GM19395 (cell line): ENCODE data around the gene GSDMA.
"Not testable (repeated sequence)": the region's sequence is repeated elsewhere in the genome, so short reads cannot be mapped to it uniquely, and the experiment has no call there.

Experiments
- ATAC-seq: cut with Tn5 transposase; IDR thresholded peaks from one replicate; pipeline ENCODE4 v1.9.1; 2021; ENCODE audit warnings: mild to moderate bottlenecking, moderate library complexity; ENCODE audit not compliant: unreplicated experiment

The GSDMA gene

GRCh38 chr17:39996162-39996561 lies 33.4 kb downstream of the GSDMA start:
- ATAC-seq, result no peak

- no peak for ATAC-seq
Observed at GRCh38 chr17:39996800-39997199, 34.0 kb downstream of the GSDMA start.

DNA sequence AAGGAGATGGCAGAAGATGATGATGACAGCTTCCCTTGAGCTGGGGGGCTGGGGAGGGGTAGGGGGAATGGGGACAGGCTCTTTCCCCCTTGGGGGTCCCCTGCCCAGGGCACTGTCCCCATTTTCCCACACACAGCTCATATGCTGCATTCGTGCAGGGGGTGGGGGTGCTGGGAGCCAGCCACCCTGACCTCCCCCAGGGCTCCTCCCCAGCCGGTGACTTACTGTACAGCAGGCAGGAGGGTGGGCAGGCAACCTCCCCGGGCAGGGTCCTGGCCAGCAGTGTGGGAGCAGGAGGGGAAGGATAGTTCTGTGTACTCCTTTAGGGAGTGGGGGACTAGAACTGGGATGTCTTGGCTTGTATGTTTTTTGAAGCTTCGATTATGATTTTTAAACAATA lies 34.7 kb downstream of the GSDMA start:
- ATAC-seq, result no peak

DNA sequence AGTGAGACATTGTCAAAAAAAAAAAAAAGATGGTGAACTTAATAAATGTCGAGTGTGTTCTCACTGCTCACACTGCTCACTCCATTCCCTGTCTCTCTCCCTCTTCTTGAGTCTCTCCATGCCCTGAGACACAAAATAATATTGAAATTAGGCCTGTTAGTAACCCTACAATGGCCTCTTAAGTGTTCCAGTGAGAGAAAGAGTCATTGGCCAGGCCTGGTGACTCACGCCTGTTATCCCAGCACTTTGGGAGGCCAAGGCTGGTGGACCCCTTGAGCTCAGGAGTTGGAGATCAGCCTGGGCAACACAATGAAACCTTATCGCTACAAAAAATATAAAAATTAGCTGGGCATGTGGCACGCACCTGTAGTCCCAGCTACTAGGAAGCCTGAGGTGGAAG lies 36.3 kb downstream of the GSDMA start:
- ATAC-seq, result no peak

- no peak for ATAC-seq
Observed at GRCh38 chr17:40000161-40000560, 37.4 kb downstream of the GSDMA start.

DNA sequence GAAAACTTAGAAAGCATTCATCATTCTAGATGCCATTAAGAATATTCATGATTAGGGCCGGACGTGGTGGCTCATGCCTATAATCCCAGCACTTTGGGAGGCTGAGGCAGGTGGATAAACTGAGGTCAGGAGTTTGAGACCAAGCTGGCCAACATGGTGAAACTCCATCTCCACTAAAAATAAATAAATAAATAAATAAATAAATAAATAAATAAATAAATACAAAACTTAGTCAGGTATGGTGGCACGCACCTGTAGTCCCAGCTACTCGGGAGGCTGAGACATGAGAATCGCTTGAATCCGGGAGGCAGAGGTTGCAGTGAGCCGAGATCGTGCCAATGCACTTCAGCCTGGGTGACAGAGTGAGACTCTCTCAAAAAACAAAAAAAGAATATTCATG lies 38.5 kb downstream of the GSDMA start:
- not testable (repeated sequence) for ATAC-seq

GRCh38 chr17:40004072-40004471 lies 41.3 kb downstream of the GSDMA start:
- ATAC-seq, result no peak

DNA sequence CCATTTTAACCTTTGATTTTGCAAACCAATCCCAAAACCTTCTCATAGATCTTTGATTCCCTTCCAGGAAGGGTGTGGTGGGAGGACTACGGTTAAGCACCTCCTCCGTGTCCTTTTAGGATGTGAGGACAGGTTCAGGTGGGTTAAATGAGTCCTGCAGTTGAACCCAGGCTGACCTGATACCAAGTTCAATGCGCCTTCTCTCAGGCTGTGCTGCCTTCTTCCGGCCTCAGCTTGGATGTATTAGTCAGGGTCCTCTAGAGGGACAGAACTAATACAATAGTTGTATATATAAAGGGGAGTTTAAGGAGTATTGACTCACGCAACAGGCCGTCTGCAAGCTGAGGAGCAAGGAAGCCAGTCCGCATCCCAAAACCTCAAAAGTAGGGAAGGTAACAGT lies 41.9 kb downstream of the GSDMA start:
- no peak for ATAC-seq

DNA sequence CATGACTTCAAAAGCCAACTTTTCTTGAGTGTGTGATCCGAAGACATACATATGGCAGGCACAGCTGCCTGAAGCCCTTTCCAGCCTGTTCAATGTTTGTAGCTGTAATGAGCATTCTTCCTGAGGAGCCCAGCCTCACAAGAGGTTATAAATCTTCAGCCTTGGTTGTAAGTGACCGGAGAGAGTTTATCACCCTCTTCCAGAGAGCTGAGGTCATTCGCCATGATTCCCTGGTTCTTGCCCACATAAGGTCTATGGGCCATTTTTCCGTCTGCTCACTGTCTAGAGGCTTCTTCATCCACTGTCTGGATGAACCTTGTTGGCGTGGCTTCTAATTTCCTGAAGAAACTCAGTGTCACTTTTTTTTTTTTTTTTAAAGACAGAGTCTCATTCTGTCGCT lies 42.7 kb downstream of the GSDMA start:
- ATAC-seq, result no peak

DNA sequence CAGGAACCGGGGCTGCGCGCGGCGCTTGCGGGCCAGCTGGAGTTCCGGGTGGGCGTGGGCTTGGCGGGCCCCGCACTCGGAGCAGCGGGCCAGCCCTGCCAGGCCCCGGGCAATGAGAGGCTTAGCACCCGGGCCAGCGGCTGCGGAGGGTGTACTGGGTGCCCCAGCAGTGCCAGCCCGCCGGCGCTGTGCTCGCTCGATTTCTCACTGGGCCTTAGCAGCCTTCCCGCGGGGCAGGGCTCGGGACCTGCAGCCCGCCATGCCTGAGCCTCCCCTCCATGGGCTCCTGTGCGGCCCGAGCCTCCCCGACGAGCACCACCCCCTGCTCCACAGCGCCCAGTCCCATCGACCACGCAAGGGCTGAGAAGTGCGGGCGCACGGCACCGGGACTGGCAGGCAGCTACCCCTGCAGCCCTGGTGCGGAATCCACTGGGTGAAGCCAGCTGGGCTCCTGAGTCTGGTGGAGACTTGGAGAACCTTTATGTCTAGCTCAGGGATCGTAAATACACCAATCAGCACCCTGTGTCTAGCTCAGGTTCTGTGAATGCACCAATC lies 48.2 kb downstream of the GSDMA start:
- not testable (repeated sequence) for ATAC-seq

- ATAC-seq, result not testable (repeated sequence)
Observed at GRCh38 chr17:40012017-40012647, 49.3 kb downstream of the GSDMA start.

GRCh38 chr17:40014375-40014980 lies 51.7 kb downstream of the GSDMA start:
- no peak for ATAC-seq

- ATAC-seq, result no peak
Observed at GRCh38 chr17:40015005-40015997, 52.5 kb downstream of the GSDMA start, which contains the start of gene CSF3. CSF3 (plus strand) TSS chr17:40015440; CDS start chr17:40015475, 35 bp downstream.

- no peak for ATAC-seq
Observed at GRCh38 chr17:40015998-40016985, 53.5 kb downstream of the GSDMA start.

GRCh38 chr17:40017422-40018080 lies 54.7 kb downstream of the GSDMA start:
- no peak for ATAC-seq

GRCh38 chr17:40018211-40019121 lies 55.7 kb downstream of the GSDMA start:
- no peak for ATAC-seq

DNA sequence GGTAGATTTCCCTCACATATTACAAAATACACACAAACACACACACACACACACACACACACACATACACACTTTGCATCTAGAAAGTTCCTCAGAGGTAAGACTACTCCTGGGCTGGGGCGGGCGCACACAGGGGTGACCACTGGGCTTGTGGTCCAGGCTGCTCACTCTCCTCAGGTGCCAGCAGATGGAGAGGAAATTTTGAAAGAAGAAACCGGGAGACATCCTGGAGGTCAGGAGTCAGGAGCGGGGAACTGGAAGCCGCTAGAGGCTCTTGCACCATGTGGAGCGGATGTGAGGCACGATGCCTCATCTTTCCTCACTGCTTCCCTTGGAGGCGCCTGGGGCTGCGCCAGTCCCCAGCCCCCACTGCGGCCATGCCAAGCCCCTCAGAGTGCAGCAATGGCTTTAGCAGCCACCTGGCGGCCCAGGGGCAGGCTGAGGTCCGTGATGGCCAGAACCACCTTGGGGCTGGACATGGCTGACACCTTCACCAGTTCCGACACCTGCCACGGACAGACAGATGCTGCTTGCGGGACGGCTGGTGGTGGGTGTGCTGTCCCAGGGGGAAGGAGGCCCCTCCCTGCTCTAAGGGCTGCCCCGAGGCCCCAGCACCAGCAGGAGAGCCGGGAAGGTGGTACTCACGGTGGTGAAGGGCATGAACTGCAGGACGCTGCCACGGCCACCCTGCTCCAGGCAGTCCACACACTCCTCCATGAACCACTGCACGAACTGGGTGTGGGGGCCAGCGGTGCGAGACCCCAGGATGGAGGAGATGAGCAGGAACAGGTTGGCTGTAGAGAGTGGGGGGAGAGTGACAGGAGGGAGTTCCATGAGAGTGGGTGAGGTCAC lies 56.6 kb downstream of the GSDMA start:
- ATAC-seq, result no peak

DNA sequence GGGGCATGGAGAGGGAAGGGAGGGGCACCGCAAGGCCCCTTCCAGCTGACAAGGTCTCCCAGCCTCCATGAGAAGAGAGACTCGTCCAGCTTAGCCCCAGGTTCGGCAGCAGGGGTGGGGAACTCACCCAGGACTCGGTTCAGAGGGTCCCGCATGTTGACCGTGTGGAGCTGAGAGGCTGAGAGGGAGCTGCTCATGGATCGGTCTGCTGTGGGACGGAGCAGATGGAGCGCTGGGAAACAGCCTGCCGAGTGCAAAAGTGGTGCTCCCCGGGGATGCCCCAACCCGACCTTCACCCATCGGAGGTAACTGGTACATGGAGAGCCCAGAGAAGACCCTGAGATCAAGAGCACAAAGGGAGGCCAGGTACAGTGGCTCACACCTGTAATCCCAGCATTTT lies 57.3 kb downstream of the GSDMA start:
- no peak for ATAC-seq
